ENCODE data around the gene CCT4.
"Not testable (repeated sequence)": the region's sequence is repeated elsewhere in the genome, so short reads cannot be mapped to it uniquely, and the experiment has no call there.

CCT4 gene

GRCh38 chr2:61878761-61879160 lies 9.7 kb downstream of the CCT4 start:
- DNase-seq, result no peak

- no peak for DNase-seq
Observed at GRCh38 chr2:61877571-61878245, 10.7 kb downstream of the CCT4 start.

GRCh38 chr2:61876400-61876799 lies 12.1 kb downstream of the CCT4 start:
- no peak for DNase-seq

GRCh38 chr2:61866482-61867089 lies 21.9 kb downstream of the CCT4 start:
- DNase-seq, result not testable (repeated sequence)

- DNase-seq, result no peak
Observed at GRCh38 chr2:61862085-61862484, 26.4 kb downstream of the CCT4 start.

GRCh38 chr2:61857224-61857623 lies 31.2 kb downstream of the CCT4 start:
- DNase-seq, result no peak

GRCh38 chr2:61855318-61855613 lies 33.2 kb downstream of the CCT4 start:
- DNase-seq, result no peak

GRCh38 chr2:61854564-61855317 lies 33.7 kb downstream of the CCT4 start:
- DNase-seq, result peak; percentile 93

- DNase-seq, result peak; percentile 86
Observed at GRCh38 chr2:61853847-61854563, 34.5 kb downstream of the CCT4 start, which contains the start of gene FAM161A. TSS of gene FAM161A (minus strand) at chr2:61854060. CDS start at chr2:61854041, 19 bp downstream.

- no peak for DNase-seq
Observed at GRCh38 chr2:61853086-61853846, 35.2 kb downstream of the CCT4 start.

- DNase-seq, result not testable (repeated sequence)
Observed at GRCh38 chr2:61851270-61851669, 37.2 kb downstream of the CCT4 start.

- no peak for DNase-seq
Observed at GRCh38 chr2:61845320-61845719, 43.1 kb downstream of the CCT4 start.

GRCh38 chr2:61841286-61841685 lies 47.2 kb downstream of the CCT4 start:
- no peak for DNase-seq

- no peak for DNase-seq
Observed at GRCh38 chr2:61834893-61835292, 53.6 kb downstream of the CCT4 start.

- DNase-seq, result no peak
Observed at GRCh38 chr2:61833971-61834370, 54.5 kb downstream of the CCT4 start.

- no peak for DNase-seq
Observed at GRCh38 chr2:61832183-61832841, 56.1 kb downstream of the CCT4 start.

- no peak for DNase-seq
Observed at GRCh38 chr2:61822255-61822654, 66.2 kb downstream of the CCT4 start.

All from activated CD4-positive, alpha-beta T cell treated with anti-CD3 and anti-CD28 coated beads for 48 hours (primary cell).